PC-3 (cell line): Measurements from ENCODE around the gene TTC39A. TPM values are rescaled to one million over a fixed set of nuclear protein-coding genes. Genes with fewer than 3 reads are reported as not detected.

Experiments used
- ATAC-seq: fragments of 200-7000 bp; cut with Tn5 transposase; 2 replicates; pipeline ENCODE4 v1.9.1; 2020; ENCODE audit warnings: mild to moderate bottlenecking, moderate library complexity
- BruUV-seq: library from RNA; stranded (reverse); fragments of 400-500 nt; replicated peaks from 2 replicates; lab custom pipeline; 2021; lab: Mats Ljungman, UMichigan
- CTCF ChIA-PET: fragments of 300-600 bp; sonication (Branson Sonifier 250); formaldehyde crosslinking; loops from one replicate; lab custom pipeline; 2022; ENCODE audit warnings: antibody characterized with exemption; lab: Charles Lee
- POLR2A ChIA-PET: fragments of 300-600 bp; sonication (Branson Sonifier 250); formaldehyde crosslinking; loops from one replicate; lab custom pipeline; 2022; ENCODE audit warnings: antibody characterized with exemption; ENCODE audit not compliant: unreplicated experiment; lab: Charles Lee
- DNase-seq: peaks from one replicate; pipeline ENCODE4 v3.0.0-alpha.2; 2015
- H2AFZ ChIP-seq: fragments of 300-600 bp; sonication (generic); 2 replicates; pipeline ENCODE4 v1.6.0; 2016; ENCODE audit warnings: antibody characterized with exemption, low read length
- H3F3A ChIP-seq: fragments of 300-600 bp; sonication (generic); one replicate; pipeline ENCODE4 v1.6.0; 2017; ENCODE audit warnings: antibody characterized with exemption, low read length, control low read depth, mild to moderate bottlenecking; ENCODE audit not compliant: unreplicated experiment
- H3K27ac ChIP-seq: fragments of 300-600 bp; sonication (generic); 2 replicates; pipeline ENCODE4 v1.5.1; 2016; ENCODE audit warnings: mild to moderate bottlenecking, low read length
- H3K27me3 ChIP-seq: fragments of 300-600 bp; sonication (generic); 2 replicates; pipeline ENCODE4 v1.6.1; 2016; ENCODE audit warnings: low read length, mixed read lengths
- H3K36me3 ChIP-seq: fragments of 300-600 bp; sonication (generic); 2 replicates; pipeline ENCODE4 v1.6.1; 2016; ENCODE audit warnings: low read depth, mixed run types, low read length, mixed read lengths
- H3K4me1 ChIP-seq: fragments of 300-600 bp; sonication (generic); 2 replicates; pipeline ENCODE4 v1.5.1; 2016; ENCODE audit warnings: low read length; ENCODE audit not compliant: insufficient read depth
- H3K4me2 ChIP-seq: fragments of 300-600 bp; sonication (generic); 2 replicates; pipeline ENCODE4 v1.6.0; 2016; ENCODE audit warnings: low read length
- H3K4me3 ChIP-seq: fragments of 300-600 bp; sonication (generic); 2 replicates; pipeline ENCODE4 v1.5.1; 2016; ENCODE audit warnings: mild to moderate bottlenecking, low read length, mixed read lengths
- H3K79me2 ChIP-seq: fragments of 300-600 bp; sonication (generic); 2 replicates; pipeline ENCODE4 v1.6.1; 2017; ENCODE audit warnings: low read length, mixed read lengths
- H3K9ac ChIP-seq: fragments of 300-600 bp; sonication (generic); 2 replicates; pipeline ENCODE4 v1.6.0; 2016; ENCODE audit warnings: mild to moderate bottlenecking, low read length
- H3K9me2 ChIP-seq: fragments of 300-600 bp; sonication (generic); replicated peaks from 2 replicates; pipeline ENCODE4 v1.6.1; 2016; ENCODE audit warnings: mixed run types, low read length, mixed read lengths
- H3K9me3 ChIP-seq: fragments of 300-600 bp; sonication (generic); 2 replicates; pipeline ENCODE4 v1.6.1; 2016; ENCODE audit warnings: low read length, mixed read lengths
- H4K20me1 ChIP-seq: fragments of 300-600 bp; sonication (generic); 2 replicates; pipeline ENCODE4 v1.6.1; 2016; ENCODE audit warnings: low read length, mixed read lengths
- CTCF ChIP-seq: fragments of 300-600 bp; sonication (generic); conservative IDR thresholded peaks from 2 replicates; pipeline ENCODE4 v1.5.1; 2017; ENCODE audit warnings: antibody characterized with exemption, low read depth, mild to moderate bottlenecking, low read length
- EZH2 ChIP-seq: fragments of 300-600 bp; sonication (generic); IDR thresholded peaks from one replicate; pipeline ENCODE4 v1.6.1; 2017; ENCODE audit warnings: antibody characterized with exemption, mild to moderate bottlenecking, low read length; ENCODE audit not compliant: unreplicated experiment
- EZH2phosphoT487 ChIP-seq: fragments of 300-600 bp; sonication (generic); IDR thresholded peaks from 2 replicates; pipeline ENCODE4 v1.6.1; 2018; ENCODE audit warnings: mild to moderate bottlenecking, antibody characterized with exemption, low read length, borderline replicate concordance
- intact Hi-C: fragments of 100-400 bp; cut with micrococcal nuclease; formaldehyde crosslinking; loops from 2 replicates; pipeline ENCODE4 v1.9.0; 2023
- total RNA-seq: library from RNA; depleted of rRNA; stranded (reverse); fragments of >200 nt; gene quantifications from 2 replicates; pipeline ENCODE4 v1.2.3, GENCODE V29; 2014

Gene TTC39A
- total RNA-seq, 1 experiment from 2014 or later: 11.1 TPM

- TF ChIP-seq EZH2 (no peak), EZH2phosphoT487 (no peak), CTCF (no peak)
- DNase-seq: no peak
- H3K9me2 ChIP-seq: no peaks in the 10 kb centered on the region
- H4K20me1 ChIP-seq: no peaks in the 10 kb centered on the region
- peaks cover 7% of the 10 kb centered on the region; the same call in 1 of the 2 replicates for H3K36me3 ChIP-seq
- H3K4me3 ChIP-seq: no peak overlapping the region
- H3K4me1 ChIP-seq: no peaks in the 10 kb centered on the region
- no peak overlapping the region for H3K4me2 ChIP-seq
- H3F3A ChIP-seq: no peaks in the 10 kb centered on the region
- intact Hi-C loops: no loop called here
- no peak overlapping the region for H3K27ac ChIP-seq
- no peaks in the 10 kb centered on the region for H3K79me2 ChIP-seq
- no TSS peak for BruUV-seq
- no peak overlapping the region for H2AFZ ChIP-seq
- ChIA-PET POLR2A (interaction anchor here (0.6 kb wide), 1 partner anchor 30 kb away, joined by 6 read pairs; no protein-coding TSS in a partner anchor), CTCF (no interaction called here)
- H3K9me3 ChIP-seq: no peaks in the 10 kb centered on the region
- H3K9ac ChIP-seq: no peak overlapping the region
- no peak for ATAC-seq
- no peaks in the 10 kb centered on the region for H3K27me3 ChIP-seq
Measured at GRCh38 chr1:51365774-51366173, 35.4 kb upstream of the TTC39A start.

- Histone ChIP-seq H3K79me2 (no peaks in the 10 kb centered on the region), H2AFZ (no peak overlapping the region), H3K9ac (no peak overlapping the region), H3K27me3 (no peaks in the 10 kb centered on the region), H3F3A (no peaks in the 10 kb centered on the region), H3K9me2 (no peaks in the 10 kb centered on the region), H3K36me3 (peaks cover 12% of the 10 kb centered on the region), H3K9me3 (no peaks in the 10 kb centered on the region), H3K4me2 (no peak overlapping the region), H3K4me1 (no peaks in the 10 kb centered on the region), H3K27ac (no peak overlapping the region), H3K4me3 (no peak overlapping the region), H4K20me1 (no peaks in the 10 kb centered on the region)
- TF ChIP-seq CTCF (no peak), EZH2 (no peak), EZH2phosphoT487 (no peak)
- ATAC-seq (no peak), DNase-seq (no peak)
- CTCF ChIA-PET: no interaction called here
- intact Hi-C loops: no loop called here
- BruUV-seq: no TSS peak
- POLR2A ChIA-PET: no interaction called here
Measured at GRCh38 chr1:51359879-51360278, 29.5 kb upstream of the TTC39A start.

GRCh38 chr1:51355382-51355781 lies 25.0 kb upstream of the TTC39A start:
- no peak for DNase-seq
- Histone ChIP-seq H3K9ac (no peak overlapping the region), H2AFZ (no peak overlapping the region), H3K9me2 (no peaks in the 10 kb centered on the region), H3K27ac (no peak overlapping the region), H3K9me3 (no peaks in the 10 kb centered on the region), H3K36me3 (peaks cover 10% of the 10 kb centered on the region), H3K4me3 (no peak overlapping the region), H3K4me1 (no peaks in the 10 kb centered on the region), H3F3A (no peaks in the 10 kb centered on the region), H3K27me3 (no peaks in the 10 kb centered on the region), H4K20me1 (no peaks in the 10 kb centered on the region), H3K4me2 (no peak overlapping the region), H3K79me2 (no peaks in the 10 kb centered on the region)
- POLR2A ChIA-PET: no interaction called here
- no TSS peak for BruUV-seq
- intact Hi-C loops: no loop called here
- TF ChIP-seq CTCF (no peak), EZH2phosphoT487 (no peak), EZH2 (no peak)
- no peak for ATAC-seq
- CTCF ChIA-PET: interaction anchor here (0.5 kb wide), 1 partner anchor 106 kb away, joined by 12 read pairs; no protein-coding TSS in a partner anchor
